ENCODE data around the gene DVL1.
A peak's percentile ranks its signal among the peaks of the same experiment; 100 is the strongest.

DNA sequence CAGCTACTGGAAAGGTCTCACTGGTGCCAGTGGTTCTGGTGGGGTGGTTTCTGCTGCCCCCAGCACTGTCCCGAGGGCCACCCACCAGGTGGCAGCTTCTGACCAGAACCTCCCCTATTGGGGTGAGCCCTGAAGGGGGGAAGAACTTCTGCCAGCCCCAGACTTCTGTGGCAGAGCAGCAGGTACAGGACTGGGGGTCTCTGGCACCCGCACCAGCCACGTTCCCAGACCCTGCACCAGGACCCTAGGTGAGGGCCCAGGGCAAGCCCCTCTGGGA lies 39.2 kb downstream of the DVL1 start:
- TF ChIP-seq CBX3 (IDR thresholded peaks at IDR 0.05; ENCODE audit: borderline replicate concordance, low read depth) (no peak), EP300 (IDR thresholded peaks at IDR 0.05; ENCODE audit: borderline replicate concordance in 1 of 2, control insufficient read depth in 1 of 2, low read depth in 2 of 2, low read length in 2 of 2) (no peak), STAT3 (IDR thresholded peaks at IDR 0.05; ENCODE audit: low read depth, low read length) (no peak), LARP7 (IDR thresholded peaks at IDR 0.05) (no peak), MTA2 (IDR thresholded peaks at IDR 0.05; ENCODE audit: low read depth) (no peak), CHD1 (IDR thresholded peaks at IDR 0.05; ENCODE audit: low read depth, low read length) (no peak), BHLHE40 (IDR thresholded peaks at IDR 0.05; ENCODE audit: borderline replicate concordance in 1 of 2, low read depth in 2 of 2, low read length in 1 of 2) (no peak)
- TF ChIP-seq, protein P1, sequence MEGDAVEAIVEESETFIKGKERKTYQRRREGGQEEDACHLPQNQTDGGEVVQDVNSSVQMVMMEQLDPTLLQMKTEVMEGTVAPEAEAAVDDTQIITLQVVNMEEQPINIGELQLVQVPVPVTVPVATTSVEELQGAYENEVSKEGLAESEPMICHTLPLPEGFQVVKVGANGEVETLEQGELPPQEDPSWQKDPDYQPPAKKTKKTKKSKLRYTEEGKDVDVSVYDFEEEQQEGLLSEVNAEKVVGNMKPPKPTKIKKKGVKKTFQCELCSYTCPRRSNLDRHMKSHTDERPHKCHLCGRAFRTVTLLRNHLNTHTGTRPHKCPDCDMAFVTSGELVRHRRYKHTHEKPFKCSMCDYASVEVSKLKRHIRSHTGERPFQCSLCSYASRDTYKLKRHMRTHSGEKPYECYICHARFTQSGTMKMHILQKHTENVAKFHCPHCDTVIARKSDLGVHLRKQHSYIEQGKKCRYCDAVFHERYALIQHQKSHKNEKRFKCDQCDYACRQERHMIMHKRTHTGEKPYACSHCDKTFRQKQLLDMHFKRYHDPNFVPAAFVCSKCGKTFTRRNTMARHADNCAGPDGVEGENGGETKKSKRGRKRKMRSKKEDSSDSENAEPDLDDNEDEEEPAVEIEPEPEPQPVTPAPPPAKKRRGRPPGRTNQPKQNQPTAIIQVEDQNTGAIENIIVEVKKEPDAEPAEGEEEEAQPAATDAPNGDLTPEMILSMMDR (IDR thresholded peaks at IDR 0.05 in 2 of 3, conservative IDR thresholded peaks at IDR 0.05 in 1 of 3; ENCODE audit: control insufficient read depth in 2 of 3, extremely low read depth in 1 of 3, insufficient read depth in 1 of 3, low read depth in 3 of 3, low read length in 3 of 3): 0 out of 6 replicates have a peak, but pooled peaks of 1 of the 3 experiments have one; percentile 6
